ENCODE data around the gene OR2AG2. TPM values are rescaled to one million over a fixed set of nuclear protein-coding genes. Genes with fewer than 3 reads are reported as not detected.

The OR2AG2 gene
- total RNA-seq, 4 donors from 2014 or later, result not detected

- intact Hi-C loops (cut with DNase I), result no loop called here
- H3K27me3 ChIP-seq, result no peaks in the 10 kb centered on the region
- H3K36me3 ChIP-seq, result no peaks in the 10 kb centered on the region
- DNase-seq (ENCODE audit: extremely low spot score), result no peak
- no peaks in the 10 kb centered on the region for H3K9me3 ChIP-seq
- 73% methylated on average over 2 of the region's 2 CpGs for WGBS
- no peaks in the 10 kb centered on the region for H3K4me1 ChIP-seq
- no peak within 1 kb of the TSS for H3K27ac ChIP-seq (replicated peaks in 1 of 4)
- TF ChIP-seq POLR2A (IDR thresholded peaks at IDR 0.05; ENCODE audit: low read depth) (no peak), EP300 (IDR thresholded peaks at IDR 0.05) (no peak), CTCF (IDR thresholded peaks at IDR 0.05) (no peak), POLR2AphosphoS5 (IDR thresholded peaks at IDR 0.05) (no peak)
- no peak within 1 kb of the TSS for H3K4me3 ChIP-seq
These were observed 10.9 kb upstream of the OR2AG2 start, which contains the start of gene OR2AG1 for GRCh38 chr11:6782720-6783119. TSS of gene OR2AG1 (plus strand) at chr11:6783020. CDS start at chr11:6785038, 2,018 bp downstream.

- H3K4me1 ChIP-seq, result no peaks in the 10 kb centered on the region
- no peak for DNase-seq (ENCODE audit: extremely low spot score)
- no peak overlapping the region for H3K27ac ChIP-seq (replicated peaks in 1 of 4)
- H3K4me3 ChIP-seq, result no peak overlapping the region
- H3K27me3 ChIP-seq, result no peaks in the 10 kb centered on the region
- intact Hi-C loops (cut with DNase I), result no loop called here
- no peaks in the 10 kb centered on the region for H3K36me3 ChIP-seq
- TF ChIP-seq POLR2AphosphoS5 (IDR thresholded peaks at IDR 0.05) (no peak), POLR2A (IDR thresholded peaks at IDR 0.05; ENCODE audit: low read depth) (no peak), CTCF (IDR thresholded peaks at IDR 0.05) (no peak)
- H3K9me3 ChIP-seq, result no peaks in the 10 kb centered on the region
These were observed 9.1 kb upstream of the OR2AG2 start for GRCh38 chr11:6780829-6781228.

GRCh38 chr11:6778518-6778917, 6.7 kb upstream of the OR2AG2 start:
- Histone ChIP-seq H3K4me1 (no peaks in the 10 kb centered on the region), H3K27me3 (no peaks in the 10 kb centered on the region), H3K36me3 (no peaks in the 10 kb centered on the region), H3K4me3 (no peak overlapping the region), H3K27ac (replicated peaks in 1 of 4) (no peak overlapping the region), H3K9me3 (no peaks in the 10 kb centered on the region)
- DNase-seq (ENCODE audit: extremely low spot score), result no peak
- intact Hi-C loops (cut with DNase I), result no loop called here
- TF ChIP-seq CTCF (IDR thresholded peaks at IDR 0.05), result no peak

GRCh38 chr11:6757373-6757967, 14.3 kb downstream of the OR2AG2 start:
- TF ChIP-seq POLR2AphosphoS5 (IDR thresholded peaks at IDR 0.05) (no peak), POLR2A (IDR thresholded peaks at IDR 0.05; ENCODE audit: low read depth) (no peak), EP300 (IDR thresholded peaks at IDR 0.05) (no peak), CTCF (IDR thresholded peaks at IDR 0.05) (peak; percentile 43 to 50 (median 50))
- DNase-seq (ENCODE audit: extremely low spot score), result peak; percentile 34
- 50% methylated on average over 2 of the region's 2 CpGs for WGBS
- no peak overlapping the region for H3K27ac ChIP-seq (replicated peaks in 1 of 4)
- H3K27me3 ChIP-seq, result peaks cover 0 to 3% (median 0%) of the 10 kb centered on the region in 4 donors
- H3K4me1 ChIP-seq, result no peaks in the 10 kb centered on the region
- H3K9me3 ChIP-seq, result no peaks in the 10 kb centered on the region
- intact Hi-C loops (cut with DNase I), result no loop called here
- no peaks in the 10 kb centered on the region for H3K36me3 ChIP-seq
- no peak overlapping the region for H3K4me3 ChIP-seq

- TF ChIP-seq POLR2A (IDR thresholded peaks at IDR 0.05; ENCODE audit: low read depth) (no peak), CTCF (IDR thresholded peaks at IDR 0.05) (no peak), POLR2AphosphoS5 (IDR thresholded peaks at IDR 0.05) (no peak), EP300 (IDR thresholded peaks at IDR 0.05) (no peak)
- intact Hi-C loops (cut with DNase I), result no loop called here
- Histone ChIP-seq H3K27ac (replicated peaks in 1 of 4) (no peak overlapping the region), H3K4me1 (no peaks in the 10 kb centered on the region), H3K27me3 (no peaks in the 10 kb centered on the region), H3K4me3 (no peak overlapping the region), H3K9me3 (no peaks in the 10 kb centered on the region), H3K36me3 (no peaks in the 10 kb centered on the region)
- 91% methylated on average over 1 of the region's 1 CpG for WGBS
- no peak for DNase-seq (ENCODE audit: extremely low spot score)
These were observed 15.8 kb downstream of the OR2AG2 start for GRCh38 chr11:6755953-6756347.

Data from esophagus muscularis mucosa (tissue), 4 donors.